Kidney glomerular epithelial cell (primary cell): Measurements from ENCODE around the gene INSRR.

Experiments
- DNase-seq: peaks from one replicate; lab custom pipeline; 2025; lab: John Stamatoyannopoulos, UW

INSRR gene

DNA sequence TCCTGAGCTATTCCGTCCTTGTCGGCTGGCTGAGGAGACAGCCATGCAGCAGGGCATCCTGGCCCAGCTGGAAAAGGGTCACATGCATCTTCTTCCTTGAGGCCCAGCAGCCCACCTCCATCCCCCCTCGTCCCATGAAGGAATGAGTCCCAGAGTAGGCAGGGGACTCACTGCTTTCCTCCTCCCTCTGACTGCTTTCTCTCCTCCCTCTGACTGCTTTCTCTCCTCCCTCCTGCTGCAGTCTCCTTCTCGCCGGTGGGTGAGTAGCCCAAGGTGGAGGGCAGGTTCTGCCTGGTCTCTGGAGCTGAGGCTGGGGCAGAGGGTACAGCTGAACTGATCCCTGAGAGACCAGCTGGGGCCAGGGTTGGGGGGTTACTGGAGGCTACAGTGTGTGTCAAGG is 15.2 kb upstream of the INSRR start:
- no peak for DNase-seq

DNA sequence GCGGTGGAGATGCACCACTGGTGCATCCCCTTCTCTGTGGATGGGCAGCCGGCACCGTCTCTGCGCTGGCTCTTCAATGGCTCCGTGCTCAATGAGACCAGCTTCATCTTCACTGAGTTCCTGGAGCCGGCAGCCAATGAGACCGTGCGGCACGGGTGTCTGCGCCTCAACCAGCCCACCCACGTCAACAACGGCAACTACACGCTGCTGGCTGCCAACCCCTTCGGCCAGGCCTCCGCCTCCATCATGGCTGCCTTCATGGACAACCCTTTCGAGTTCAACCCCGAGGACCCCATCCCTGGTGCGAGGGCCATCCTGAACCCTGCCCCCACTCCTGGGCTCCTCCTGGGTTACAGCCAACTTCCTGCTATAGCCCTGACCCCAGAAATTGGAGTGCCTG is 14.7 kb upstream of the INSRR start:
- DNase-seq, result no peak

DNA sequence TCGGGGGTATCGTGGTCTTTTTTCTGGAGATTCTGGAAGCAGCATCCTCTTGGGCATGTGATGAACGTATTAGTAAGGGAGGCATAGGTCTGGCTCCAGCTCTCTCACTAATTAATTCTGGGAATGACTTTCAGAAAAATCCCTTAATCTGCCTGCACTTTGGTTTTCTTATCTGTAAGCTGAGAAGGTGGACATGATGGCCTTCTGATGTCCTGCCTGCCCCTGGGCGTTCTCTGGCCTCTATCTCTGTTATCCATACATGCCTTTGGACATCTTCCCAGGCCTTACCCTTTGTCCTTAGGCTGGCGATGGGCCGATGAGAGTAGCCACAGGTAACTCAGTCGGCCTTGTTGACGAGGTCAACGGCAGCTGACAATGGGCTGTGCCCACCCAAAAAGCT is 10.5 kb upstream of the INSRR start:
- no peak for DNase-seq

DNA sequence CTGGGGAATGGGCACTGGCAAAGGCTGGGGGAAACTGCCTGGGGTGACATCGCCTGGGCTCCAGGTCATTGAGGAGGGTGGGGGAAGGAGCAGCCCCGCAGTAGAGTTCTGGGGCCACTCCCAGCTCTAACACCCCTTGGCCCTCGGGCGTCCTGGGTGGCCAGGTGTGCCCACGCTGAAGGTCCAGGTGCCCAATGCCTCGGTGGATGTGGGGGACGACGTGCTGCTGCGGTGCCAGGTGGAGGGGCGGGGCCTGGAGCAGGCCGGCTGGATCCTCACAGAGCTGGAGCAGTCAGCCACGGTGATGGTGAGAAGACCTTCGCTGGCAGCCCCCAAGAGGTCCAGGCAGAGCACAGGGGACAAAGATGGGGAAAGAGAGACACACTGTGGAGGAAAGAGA is 9.4 kb upstream of the INSRR start:
- no peak for DNase-seq

DNA sequence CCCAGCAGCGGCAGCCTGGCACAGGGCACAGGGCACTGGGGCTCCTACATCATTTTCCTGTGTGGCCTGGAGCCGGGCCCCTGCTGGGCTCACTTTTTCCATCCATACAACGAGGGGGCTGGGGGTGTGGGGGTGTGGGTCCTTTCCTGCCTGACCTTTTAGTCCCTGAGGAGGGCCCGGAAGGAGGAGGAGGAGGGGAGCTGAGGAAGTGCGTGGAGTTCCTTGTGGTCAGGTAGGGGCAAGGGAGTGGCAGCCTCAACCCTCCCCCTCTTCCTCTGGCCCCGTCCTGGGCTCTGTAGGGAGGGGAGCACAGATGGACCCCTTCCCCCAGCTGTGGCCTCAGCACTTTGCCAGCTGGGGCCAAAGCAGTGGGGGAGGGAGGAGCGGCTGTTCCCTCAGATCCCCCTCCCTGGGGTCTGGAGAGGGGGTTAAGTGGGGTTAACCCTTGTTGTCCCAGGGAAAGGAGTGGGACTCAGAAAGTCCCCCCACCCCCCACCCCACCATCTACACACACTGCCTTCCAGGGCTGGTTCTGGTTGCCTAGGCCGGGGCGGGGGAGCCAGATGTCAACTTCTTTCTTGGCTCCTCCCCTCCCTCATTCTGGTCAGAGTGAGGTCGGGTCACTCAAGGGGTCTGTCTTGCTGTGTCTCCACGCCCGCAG is 7.5 kb upstream of the INSRR start:
- no peak for DNase-seq

DNA sequence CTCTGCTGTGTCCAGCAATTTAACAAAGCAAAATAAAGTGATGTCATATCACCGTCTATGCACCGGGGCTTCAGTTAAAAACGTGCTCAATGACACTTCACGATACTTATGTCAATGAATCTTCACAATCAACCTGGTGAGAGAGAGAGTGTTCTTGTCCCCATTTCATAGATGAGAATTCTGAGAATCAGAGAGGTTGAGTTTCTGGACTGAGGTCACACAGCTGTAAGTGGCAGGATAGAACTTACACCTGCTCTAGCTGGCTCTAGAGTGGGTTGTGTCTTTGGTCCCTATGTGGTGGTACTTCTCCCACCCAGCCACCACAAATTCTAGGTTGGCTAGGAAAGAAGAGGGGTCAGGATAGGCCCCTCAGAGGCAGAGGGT is 6.9 kb upstream of the INSRR start:
- DNase-seq, result no peak

DNA sequence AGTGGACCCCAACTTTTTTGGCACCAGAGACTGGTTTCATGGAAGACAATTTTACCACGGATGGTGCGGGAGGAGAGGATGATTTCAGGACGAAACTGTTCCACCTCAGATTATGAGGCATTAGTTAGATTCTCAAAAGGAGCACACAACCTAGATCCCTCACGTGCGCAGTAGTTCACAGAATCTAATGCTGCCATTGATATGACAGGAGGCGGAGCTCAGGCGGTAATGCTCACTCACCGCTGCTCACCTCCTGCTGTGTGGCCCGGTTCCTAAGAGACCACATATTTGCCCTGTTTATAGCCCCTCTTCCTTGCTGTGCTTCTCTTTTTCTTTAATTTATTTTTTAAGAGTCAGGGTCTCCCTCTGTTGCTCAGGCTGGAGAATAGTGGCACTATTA is 6.3 kb upstream of the INSRR start:
- no peak for DNase-seq

DNA sequence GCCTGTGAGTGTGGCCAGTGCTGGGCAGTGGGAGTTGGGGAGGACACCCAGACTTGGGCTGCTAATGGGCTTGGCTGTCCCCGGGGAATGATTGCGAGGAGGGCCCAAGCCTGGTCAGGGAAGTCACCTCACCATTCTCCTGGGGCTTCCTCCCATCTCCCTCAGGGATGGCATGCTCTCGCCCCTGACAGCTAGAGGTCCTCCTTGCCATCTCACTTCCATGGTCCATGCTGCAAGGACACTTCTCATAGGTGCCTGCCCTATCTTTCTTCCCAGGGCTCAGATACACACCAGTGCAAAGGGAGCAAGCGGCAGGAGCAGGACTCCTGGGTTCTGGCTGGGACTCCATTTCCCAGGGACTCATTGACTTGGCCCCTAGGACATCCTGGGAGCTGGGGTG is 5.9 kb upstream of the INSRR start:
- DNase-seq, result no peak

DNA sequence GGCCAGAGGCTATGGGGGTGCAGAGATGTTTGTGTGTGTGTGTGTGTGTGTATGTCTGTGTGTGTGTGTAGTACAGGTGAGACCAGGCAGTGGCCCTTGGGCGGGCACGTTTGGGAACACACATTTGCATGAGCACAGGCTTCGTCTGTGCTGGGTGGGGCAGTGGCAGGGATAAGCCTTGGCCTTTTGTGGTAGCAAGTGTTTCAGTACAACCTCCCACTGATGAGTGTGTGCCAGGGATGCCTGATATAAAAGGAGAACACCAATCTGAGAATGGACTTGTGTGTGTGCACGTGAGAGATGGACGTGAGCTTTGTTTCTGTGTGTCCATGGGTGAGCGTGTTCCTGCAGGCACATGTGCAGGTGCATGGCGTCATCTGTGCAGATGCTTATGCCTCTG is 4.7 kb upstream of the INSRR start:
- DNase-seq, result no peak

DNA sequence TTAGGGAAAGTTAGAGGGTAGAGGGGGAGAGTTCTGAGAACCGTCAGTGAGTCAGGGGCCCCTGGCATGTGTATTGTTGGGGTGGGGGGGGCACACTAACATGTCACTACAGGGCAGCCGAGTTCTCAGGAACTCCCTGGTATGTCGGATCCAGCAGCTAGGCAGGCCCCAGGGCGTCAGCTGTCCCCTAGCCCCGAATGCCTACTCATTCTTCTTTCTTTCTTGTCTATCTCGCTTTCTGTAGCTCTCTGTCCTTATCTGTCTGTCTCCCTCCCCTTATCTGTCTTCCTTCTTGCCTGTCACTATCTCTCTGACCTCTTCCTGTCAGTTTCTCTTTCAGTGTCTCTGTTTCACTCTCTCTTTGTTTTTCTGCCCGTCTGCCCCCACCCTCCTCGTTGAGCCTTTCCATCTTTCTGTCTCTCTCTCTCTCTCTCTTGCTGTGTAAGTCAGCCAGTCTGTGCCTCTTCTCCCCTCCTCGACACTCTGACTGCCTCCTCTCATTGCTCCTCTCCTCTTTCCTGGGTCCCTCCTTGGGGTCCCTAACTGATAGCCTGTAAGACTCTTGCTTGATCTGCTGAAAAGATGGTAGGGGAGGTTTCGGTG is 4.2 kb upstream of the INSRR start:
- DNase-seq, result no peak

DNA sequence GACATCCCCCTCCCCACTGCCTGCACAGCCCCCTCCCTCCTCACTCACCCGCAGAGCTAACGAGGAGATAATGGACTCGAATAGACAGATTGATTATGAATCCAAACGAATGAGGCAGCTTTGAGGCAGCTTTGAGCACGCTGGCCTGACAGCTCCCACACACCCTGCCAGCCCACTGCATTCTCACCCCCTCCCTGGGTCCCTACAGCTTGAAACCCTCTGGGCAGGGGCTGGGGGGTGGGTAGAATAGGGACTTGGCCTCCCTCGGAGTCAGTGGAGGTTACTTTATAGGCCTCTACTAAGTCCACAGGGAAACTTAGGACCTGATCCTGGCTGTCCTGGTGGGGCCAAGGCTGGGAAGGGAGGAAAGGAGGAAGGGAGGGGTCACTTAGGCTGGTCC is 3.7 kb upstream of the INSRR start:
- DNase-seq, result no peak

DNA sequence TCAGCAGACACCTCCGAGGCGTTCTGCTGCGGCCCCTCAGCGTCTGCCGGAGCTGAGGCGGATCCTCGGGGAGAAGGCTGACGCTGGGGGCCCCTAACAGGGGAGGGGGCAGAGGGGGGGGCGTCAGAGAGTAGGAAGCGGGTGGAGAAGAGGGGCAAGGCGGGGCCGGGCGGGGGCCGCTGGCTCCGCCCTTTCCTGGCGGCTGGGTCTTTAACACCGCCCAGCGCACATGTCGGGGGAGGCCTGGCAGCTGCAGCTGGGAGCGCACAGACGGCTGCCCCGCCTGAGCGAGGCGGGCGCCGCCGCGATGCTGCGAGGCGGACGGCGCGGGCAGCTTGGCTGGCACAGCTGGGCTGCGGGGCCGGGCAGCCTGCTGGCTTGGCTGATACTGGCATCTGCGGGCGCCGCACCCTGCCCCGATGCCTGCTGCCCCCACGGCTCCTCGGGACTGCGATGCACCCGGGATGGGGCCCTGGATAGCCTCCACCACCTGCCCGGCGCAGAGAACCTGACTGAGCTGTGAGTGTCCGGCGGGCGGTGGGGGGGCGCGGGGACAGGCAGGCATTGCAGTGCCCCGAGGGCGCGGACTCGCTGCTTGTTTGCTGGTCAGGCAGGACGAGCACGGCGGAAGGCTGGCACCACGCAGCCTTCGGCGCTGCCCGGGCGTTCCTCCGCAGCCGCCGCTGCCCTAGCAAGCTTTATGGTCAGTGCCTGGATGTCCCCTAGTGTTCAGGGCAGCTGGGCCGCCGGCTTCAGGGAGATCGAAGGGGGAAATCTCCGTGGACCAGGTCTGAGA is 1.9 kb upstream of the INSRR start, which contains the start of gene NTRK1:
Gene NTRK1 (plus strand): TSS at position 238 of the 796 bp plus-strand sequence. CDS start 70 bp downstream, at position 308.
- DNase-seq, result no peak

DNA sequence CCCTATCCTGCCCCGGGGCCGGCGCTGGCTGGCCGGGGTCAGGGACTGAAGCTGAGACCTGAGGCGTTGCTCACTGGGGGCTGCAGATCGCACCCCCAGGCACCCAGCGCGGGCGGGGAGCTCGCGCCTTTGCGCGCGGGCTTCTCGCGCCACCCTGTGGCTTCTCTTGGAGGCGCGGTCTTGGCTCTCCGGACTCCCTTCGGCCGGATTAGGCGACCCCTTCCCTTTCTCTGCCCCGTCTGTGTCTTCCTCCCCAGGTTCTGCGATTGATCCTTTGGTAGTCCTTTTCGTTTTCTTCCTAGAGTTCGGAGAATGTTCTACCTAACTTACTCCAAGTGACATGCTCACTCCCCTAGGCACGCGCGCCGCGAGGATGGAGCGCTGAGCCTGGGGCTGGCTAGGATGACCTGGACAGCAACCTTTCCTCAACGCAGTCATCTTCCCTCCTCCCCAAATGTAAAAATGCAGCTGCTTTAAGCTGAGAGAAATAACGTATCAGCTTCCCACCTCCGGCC is 1.3 kb upstream of the INSRR start:
- peak; percentile 36 for DNase-seq

DNA sequence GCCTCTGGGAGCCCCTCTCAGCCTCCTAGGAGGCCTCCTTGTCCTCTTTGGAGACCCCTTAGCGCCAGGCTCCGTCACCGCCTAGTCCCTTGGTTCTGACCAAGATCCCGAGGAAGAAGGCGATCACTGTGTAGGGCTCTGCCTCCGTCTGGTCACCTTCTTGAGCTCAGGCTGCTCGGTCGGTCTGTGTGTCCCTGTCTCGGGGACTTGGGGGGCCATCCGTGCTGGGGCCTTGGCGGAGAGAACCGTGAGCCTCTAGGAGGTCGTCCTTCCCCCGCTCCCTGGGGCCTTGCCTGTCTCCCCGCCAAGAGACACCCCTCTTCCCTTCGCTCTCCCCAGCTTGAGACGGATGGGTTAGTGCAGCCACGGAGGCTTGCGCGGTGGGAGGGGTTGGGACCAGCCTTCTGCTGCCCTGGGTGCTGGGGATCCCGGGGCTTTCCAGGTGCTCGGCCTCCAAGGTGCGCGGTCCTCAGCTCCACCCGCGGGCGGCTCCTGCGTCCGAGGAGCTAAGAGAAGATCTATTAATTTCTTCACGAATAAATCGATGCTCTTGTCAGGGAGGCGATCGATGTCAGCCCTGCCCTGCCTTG is 701 bp upstream of the INSRR start:
- no peak for DNase-seq

DNA sequence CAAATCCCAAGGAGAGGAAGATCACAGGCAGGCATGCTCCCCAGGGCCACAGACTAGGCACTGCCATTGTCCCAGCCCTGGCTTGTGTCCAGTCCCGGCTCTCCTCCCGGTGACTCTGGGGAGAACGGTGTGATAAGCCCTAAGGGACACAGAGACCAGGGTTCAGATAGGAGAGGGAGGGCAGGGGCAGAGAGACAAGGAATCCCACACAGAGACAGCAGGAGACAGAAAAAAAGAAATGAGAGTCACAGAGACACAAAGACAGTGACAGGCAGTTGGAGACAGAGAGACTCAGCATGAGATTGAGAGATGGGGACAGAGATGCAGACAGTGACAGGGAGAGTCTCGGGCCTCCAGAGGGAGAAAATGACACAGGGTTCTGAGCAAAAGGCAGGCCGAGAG is 361 bp downstream of the INSRR start:
- DNase-seq, result no peak

DNA sequence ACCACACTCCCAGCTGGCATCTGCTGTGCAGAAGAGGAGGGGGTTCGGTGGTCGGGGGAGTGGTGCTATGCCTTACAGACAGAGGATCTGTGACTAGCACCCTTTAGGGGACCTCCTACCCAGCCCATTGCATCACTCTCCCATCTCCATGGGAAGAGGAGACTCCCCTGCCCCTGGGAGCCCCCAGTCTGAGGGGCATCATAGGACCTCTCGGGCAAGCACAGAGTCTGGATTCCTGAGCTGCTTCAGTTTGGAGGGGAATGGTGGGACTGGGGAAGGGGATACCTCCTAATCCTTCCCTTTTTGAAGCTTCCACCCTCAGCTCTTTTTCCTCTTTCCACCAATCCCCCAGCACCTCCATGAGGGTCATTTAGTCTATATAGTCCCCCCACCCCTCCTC is 1.4 kb downstream of the INSRR start:
- no peak for DNase-seq

DNA sequence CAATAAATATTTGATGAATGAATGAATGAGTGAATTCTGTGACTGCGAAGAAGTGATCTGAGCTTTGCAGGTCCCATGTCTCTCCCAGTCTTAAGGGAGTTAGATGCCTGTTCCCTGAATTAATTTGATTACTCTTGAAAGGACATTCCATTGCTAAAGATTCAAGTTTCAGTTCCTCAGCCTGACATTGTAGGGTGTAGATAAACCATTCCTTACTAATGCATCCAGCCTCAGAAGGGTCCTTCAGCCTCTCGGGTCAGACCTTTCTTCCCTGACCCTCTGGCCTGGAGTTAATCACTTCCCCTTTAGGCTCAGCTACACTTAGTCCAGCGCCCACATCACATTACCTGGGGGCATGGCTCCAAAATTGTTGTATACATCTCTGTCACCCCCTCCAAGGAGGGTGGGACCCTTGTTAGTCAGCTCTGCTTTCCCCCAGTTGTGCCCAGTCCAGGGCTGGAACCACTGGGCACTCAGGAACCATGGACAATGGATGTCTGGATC is 2.6 kb downstream of the INSRR start:
- no peak for DNase-seq

DNA sequence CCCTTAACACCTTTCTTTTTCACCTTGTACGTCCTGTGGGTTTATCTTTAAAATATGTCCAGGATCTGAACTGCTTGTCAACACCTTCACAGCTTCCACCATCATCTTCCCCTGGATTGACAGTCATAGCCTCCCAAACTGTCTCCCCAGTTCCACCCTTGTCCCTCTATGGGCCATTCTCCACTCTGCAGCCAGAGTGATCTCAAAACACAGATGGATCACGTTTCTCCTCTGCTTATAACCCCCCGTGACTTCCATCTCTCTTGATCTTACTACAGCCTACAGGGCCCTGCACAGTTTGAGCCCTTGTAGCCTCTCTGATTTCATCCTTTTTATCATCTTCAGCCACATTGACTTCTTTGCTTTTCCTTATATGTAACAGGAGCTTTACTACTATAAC is 4.3 kb downstream of the INSRR start:
- DNase-seq, result no peak

DNA sequence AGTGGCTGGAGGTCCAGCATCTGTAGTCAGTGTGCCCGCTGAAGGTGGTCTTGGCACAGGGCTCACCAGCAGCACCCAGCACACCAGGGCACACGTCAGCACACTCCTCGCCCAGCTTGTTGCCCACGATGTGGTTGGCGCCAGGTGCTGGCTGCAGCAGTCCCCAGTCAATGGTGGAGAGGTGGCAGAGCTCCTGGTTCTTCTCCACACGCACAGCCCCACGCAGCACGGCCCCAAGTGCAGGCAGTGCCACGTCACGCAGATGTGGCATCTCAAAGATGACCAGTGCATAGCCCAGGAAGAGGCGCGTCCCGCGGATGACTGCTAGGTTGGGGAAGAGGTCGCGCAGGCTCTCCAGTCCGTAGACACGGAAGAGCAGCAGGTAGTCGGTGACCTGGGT is 5.2 kb downstream of the INSRR start:
- DNase-seq, result no peak

DNA sequence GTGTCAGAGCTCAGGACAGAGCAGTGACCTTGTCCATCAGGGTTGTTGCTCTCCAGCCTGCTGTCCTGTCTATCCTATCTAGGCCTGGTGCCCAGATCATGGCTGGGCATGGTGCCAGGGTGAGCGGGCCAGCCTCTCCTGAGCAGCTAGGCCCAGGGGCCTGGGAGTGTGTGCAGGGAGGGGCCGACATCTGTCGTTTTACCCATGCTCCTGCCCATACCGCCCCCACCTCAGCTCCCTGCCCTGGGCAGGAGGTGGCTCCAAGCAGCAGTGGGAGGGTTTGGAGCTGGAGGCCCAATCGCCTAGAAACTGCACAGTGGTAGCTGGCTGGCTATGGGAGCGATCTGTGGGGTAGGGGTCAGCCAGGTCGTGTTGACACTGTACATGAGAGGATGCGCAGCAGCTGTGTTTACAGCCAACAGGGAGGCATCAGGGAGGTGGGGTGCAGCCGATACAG is 6.5 kb downstream of the INSRR start:
- DNase-seq, result no peak

DNA sequence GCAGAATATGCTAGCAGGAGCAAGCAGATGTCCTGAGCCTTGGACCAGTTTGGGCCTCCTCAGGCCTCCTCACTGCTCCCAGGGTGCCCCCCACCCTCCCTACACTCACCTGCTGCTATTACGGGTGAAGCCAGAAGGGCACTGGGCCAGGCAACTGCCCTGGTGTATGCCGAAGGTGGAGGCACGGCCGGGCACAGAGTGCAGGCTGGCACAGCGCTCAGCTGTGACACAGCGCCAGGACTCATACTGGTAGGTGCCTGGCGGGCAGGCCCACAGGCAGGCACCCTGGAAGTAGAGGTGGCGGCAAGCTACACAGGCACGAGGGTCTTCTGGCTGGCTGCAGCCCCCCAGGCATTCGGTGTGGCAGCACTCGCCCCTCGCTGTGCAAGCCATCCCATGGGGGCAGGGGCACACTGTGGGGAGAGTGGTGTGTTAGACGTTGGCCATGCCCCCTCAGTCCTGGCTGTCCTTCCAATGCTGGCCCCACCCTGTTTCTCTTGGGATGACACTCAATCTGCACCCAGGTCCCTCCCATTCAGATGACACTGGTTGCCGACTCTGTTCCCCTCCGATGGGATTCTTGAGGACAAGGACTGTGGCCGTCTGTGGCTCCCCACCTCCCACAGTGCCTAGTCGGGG is 7.0 kb downstream of the INSRR start:
- no peak for DNase-seq

DNA sequence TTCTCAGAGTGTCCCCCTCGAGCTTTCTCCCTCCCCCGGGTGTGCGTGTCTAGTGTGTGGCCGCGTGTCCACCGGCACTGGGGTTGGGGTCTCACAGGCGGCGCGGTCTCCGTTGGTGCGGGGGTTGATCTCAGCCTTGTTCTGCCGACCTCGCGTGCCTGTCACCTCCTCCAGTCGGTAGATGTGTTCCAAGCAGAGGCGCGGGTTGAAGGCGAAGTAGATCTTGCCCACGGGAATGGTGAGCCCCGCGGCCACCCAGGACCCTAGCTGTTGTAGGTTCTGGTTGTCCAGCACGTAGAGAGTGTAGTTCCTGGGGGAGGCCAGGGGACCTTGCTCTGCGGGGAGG is 9.8 kb downstream of the INSRR start:
- no peak for DNase-seq
